ENCODE measurements around the gene BPI. TPM values are rescaled to one million over a fixed set of nuclear protein-coding genes. Genes with fewer than 3 reads are reported as not detected.
"Not testable (repeated sequence)": the region's sequence is repeated elsewhere in the genome, so short reads cannot be mapped to it uniquely, and the experiment has no call there.

Gene BPI
- not detected for total RNA-seq

- POLR2A ChIA-PET: no interaction called here
- no peaks in the 10 kb centered on the region for H3K9me3 Mint-ChIP-seq
- H3K27ac Mint-ChIP-seq: no peak within 1 kb of the TSS
- no peak for DNase-seq
- H3K27me3 Mint-ChIP-seq: peaks cover 45% of the 10 kb centered on the region
- no peak within 1 kb of the TSS for H3K4me3 Mint-ChIP-seq
- CTCF ChIA-PET: interaction anchor here (1.0 kb wide), 1 partner anchor 17 kb away, joined by 3 read pairs; no protein-coding TSS in a partner anchor
- no peaks in the 10 kb centered on the region for H3K36me3 Mint-ChIP-seq (ENCODE audit: low read depth)
- H3K4me1 Mint-ChIP-seq: peaks cover 20% of the 10 kb centered on the region
Measured at GRCh38 chr20:38303908-38304379, at the start of gene BPI. Gene BPI (plus strand): TSS chr20:38304156. CDS start chr20:38304224, 68 bp downstream.

DNA sequence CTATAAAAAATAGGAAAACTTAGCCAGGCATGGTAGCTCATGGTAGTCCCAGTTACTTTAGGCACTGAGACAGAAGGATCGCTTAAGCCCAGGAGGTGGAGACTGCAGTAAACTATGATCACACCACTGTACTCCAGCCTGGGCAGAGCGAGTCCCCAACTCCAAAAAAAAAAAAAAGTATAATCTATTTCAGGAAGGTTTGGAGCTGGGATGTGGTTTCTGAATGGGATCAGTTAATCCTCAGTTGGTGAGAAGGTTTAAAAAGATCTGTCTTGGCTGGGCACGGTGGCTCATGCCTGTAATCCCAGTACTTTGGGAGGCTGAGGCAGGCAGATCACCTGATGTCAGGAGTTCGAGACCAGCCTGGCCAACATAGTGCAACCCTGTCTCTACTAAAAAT lies 49.3 kb upstream of the BPI start:
- H3K27ac Mint-ChIP-seq; DNase-seq; CTCF ChIA-PET; H3K4me1 Mint-ChIP-seq; POLR2A ChIA-PET; H3K36me3 Mint-ChIP-seq (ENCODE audit: low read depth); H3K4me3 Mint-ChIP-seq; H3K9me3 Mint-ChIP-seq: not testable (repeated sequence)
- peaks cover 18% of the 10 kb centered on the region for H3K27me3 Mint-ChIP-seq

GRCh38 chr20:38255393-38255792 lies 48.6 kb upstream of the BPI start:
- H3K4me3 Mint-ChIP-seq: no peak overlapping the region
- H3K27ac Mint-ChIP-seq: no peak overlapping the region
- H3K27me3 Mint-ChIP-seq: peaks cover 24% of the 10 kb centered on the region
- H3K36me3 Mint-ChIP-seq (ENCODE audit: low read depth): no peaks in the 10 kb centered on the region
- ChIA-PET CTCF (interaction anchor here (0.6 kb wide), 1 partner anchor 146 kb away, joined by 3 read pairs; no protein-coding TSS in a partner anchor), POLR2A (no interaction called here)
- no peaks in the 10 kb centered on the region for H3K9me3 Mint-ChIP-seq
- no peaks in the 10 kb centered on the region for H3K4me1 Mint-ChIP-seq
- DNase-seq: no peak

GRCh38 chr20:38256021-38256420 lies 47.9 kb upstream of the BPI start:
- CTCF ChIA-PET: interaction anchor here (0.6 kb wide), 1 partner anchor 145 kb away, joined by 3 read pairs; no protein-coding TSS in a partner anchor
- Mint-ChIP-seq H3K36me3 (ENCODE audit: low read depth) (no peaks in the 10 kb centered on the region), H3K4me3 (no peak overlapping the region), H3K4me1 (no peaks in the 10 kb centered on the region), H3K27ac (no peak overlapping the region), H3K27me3 (peaks cover 28% of the 10 kb centered on the region), H3K9me3 (no peaks in the 10 kb centered on the region)
- no peak for DNase-seq
- POLR2A ChIA-PET: no interaction called here

DNA sequence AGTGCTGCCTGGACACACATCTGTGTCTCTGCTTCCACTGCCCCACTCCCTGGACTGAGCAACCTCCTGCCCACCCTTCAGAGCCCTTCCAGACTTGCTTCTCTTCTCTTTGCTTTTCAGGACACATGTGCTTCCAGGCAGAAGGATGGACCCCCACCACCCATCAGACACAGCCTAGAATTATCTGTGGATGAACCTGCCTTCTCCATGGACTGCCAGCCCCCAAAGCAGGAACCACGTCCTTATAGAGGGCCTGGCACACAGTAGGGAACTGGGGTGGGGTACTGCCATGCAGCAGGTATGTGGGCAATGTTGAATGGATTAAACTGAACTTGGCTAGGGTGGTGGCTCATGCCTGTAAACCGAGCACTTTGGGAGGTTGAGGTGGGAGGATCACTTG lies 47.0 kb upstream of the BPI start:
- H3K27ac Mint-ChIP-seq: no peak overlapping the region

DNA sequence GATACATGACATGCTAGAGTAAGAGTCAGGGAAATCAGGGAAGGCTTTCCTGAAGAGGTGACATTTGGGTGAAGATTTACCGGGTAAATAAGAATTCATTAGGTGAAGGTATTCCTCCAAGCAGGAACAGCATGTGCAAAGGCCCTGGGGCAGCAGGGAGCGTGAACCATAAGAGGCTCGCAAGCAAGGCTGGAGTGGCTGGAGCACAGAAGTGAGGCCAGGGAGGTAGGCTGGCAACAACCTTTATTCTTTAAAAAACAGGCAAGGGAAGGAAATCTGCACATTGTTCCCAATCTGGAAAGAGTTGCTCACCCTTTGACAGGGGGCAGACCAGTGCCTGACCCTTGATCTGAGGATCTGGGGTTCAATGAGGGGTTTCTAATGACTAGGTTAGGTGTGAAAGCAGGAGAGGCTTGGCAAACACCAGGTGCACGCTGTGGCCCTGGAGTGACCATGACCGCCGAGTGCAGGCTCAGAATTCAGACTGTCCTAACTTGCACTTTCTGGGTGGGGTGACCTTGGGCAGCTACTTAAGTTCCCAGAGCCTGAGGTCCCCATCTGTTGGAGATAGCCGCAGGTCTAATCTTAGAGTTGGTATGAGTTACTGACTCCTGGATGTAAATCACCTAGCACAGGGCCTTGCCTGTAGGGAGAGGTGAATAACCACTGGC lies 45.3 kb upstream of the BPI start:
- H3K27me3 Mint-ChIP-seq: peaks cover 44% of the 10 kb centered on the region
- ChIA-PET POLR2A (no interaction called here), CTCF (no interaction called here)
- no peak for DNase-seq
- no peak overlapping the region for H3K4me3 Mint-ChIP-seq
- H3K9me3 Mint-ChIP-seq: no peaks in the 10 kb centered on the region
- H3K36me3 Mint-ChIP-seq (ENCODE audit: low read depth): no peaks in the 10 kb centered on the region
- H3K4me1 Mint-ChIP-seq: no peaks in the 10 kb centered on the region
- no peak overlapping the region for H3K27ac Mint-ChIP-seq

More for the DNA sequence above, 47.0 kb upstream of the BPI start:
- Mint-ChIP-seq H3K36me3 (ENCODE audit: low read depth) (no peaks in the 10 kb centered on the region), H3K9me3 (no peaks in the 10 kb centered on the region), H3K4me3 (no peak overlapping the region), H3K27me3 (peaks cover 34% of the 10 kb centered on the region), H3K4me1 (no peaks in the 10 kb centered on the region)
- ChIA-PET CTCF (no interaction called here), POLR2A (no interaction called here)
- DNase-seq: no peak

GRCh38 chr20:38260025-38260377 lies 44.0 kb upstream of the BPI start:
- POLR2A ChIA-PET: no interaction called here
- no peak overlapping the region for H3K27ac Mint-ChIP-seq
- no peaks in the 10 kb centered on the region for H3K4me1 Mint-ChIP-seq
- H3K4me3 Mint-ChIP-seq: no peak overlapping the region
- no peak for DNase-seq
- H3K9me3 Mint-ChIP-seq: no peaks in the 10 kb centered on the region
- CTCF ChIA-PET: no interaction called here
- H3K36me3 Mint-ChIP-seq (ENCODE audit: low read depth): no peaks in the 10 kb centered on the region
- H3K27me3 Mint-ChIP-seq: peaks cover 53% of the 10 kb centered on the region

DNA sequence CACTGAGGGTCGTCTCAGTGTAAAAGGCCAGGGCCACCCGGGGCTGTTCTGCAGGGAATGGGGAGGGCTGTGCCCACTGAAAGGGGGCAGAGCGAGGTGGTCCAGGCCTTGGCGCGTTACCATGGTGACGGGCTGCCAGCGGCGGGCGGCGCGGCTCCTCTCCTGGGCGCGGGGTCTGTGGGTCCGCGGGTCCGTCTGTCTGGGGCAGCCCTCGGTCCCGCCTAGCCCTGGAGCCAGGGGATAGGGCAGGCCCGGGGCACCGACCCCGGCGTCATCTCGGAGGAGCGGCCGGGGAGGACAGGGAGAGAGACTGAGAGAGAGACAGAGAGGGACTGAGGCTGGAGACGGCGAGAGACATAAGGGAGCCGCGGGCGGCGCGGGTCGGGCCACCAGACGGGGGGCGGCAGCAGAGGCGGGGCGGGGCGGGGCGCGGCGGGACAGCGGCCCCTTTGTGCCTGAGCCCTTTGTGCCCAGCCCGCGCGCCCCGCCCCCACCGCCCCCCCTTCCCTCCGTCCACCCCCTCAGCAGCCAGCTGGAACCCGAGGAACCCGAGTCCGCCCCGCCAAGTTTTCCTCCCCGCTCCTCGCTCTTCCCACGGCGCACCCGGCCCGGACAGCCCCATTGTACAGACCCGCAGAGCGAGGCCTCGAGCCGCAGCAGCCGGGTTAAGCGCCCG lies 43.4 kb upstream of the BPI start, which contains the start of gene KIAA1755:
TSS of gene KIAA1755 (minus strand) at position 358 of the 676 bp plus-strand sequence. CDS start at position 123, 235 bp downstream.
- CTCF ChIA-PET: no interaction called here
- no peaks in the 10 kb centered on the region for H3K9me3 Mint-ChIP-seq

DNA sequence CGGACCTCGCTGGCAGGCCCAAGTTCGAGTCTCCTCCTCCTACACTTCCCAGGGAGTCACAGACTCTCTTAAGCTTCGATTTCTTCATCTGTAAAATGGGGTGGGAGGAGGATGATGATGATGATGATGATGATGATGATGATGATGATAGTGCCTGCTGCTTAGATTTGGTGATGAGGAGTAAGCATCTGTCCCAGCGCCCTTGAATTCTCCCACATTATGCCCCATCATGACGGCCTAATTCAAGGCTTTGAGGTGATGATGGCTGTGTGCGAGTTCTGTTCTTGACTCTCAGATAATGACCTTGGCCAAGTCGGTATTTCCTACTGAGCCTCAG lies 42.9 kb upstream of the BPI start:
- Mint-ChIP-seq H3K27me3 (peaks cover 61% of the 10 kb centered on the region), H3K4me1 (no peaks in the 10 kb centered on the region), H3K4me3 (no peak overlapping the region), H3K9me3 (no peaks in the 10 kb centered on the region), H3K36me3 (ENCODE audit: low read depth) (no peaks in the 10 kb centered on the region), H3K27ac (no peak overlapping the region)
- ChIA-PET CTCF (no interaction called here), POLR2A (no interaction called here)
- DNase-seq: no peak

More for the DNA sequence above, 43.4 kb upstream of the BPI start, which contains the start of gene KIAA1755:
- Mint-ChIP-seq H3K27me3 (peaks cover 56% of the 10 kb centered on the region), H3K4me3 (no peak within 1 kb of the TSS), H3K36me3 (ENCODE audit: low read depth) (no peaks in the 10 kb centered on the region), H3K27ac (no peak within 1 kb of the TSS), H3K4me1 (no peaks in the 10 kb centered on the region)
- POLR2A ChIA-PET: no interaction called here
- DNase-seq: no peak

DNA sequence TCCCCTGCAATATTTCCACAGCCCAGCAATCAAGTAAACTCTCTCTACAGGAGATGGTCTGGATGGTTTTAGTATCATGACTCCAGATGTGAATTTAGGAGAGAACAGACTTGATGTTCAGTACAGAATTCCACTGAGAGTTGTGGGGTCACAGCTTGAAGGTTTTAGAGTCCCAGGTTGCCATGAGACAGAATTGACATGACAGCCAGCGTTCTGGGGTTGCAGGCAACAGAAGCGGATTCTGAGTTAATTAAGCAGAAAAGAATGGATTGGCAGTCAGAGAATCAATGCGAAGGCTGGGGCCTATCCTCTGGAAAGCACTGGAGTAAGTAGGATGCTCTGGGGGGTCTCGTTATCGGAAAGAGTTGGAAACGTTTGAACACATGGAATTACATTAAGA lies 41.0 kb upstream of the BPI start:
- H3K27ac Mint-ChIP-seq: no peak overlapping the region
- peaks cover 65% of the 10 kb centered on the region for H3K27me3 Mint-ChIP-seq
- CTCF ChIA-PET: no interaction called here
- H3K36me3 Mint-ChIP-seq (ENCODE audit: low read depth): no peaks in the 10 kb centered on the region
- no peaks in the 10 kb centered on the region for H3K9me3 Mint-ChIP-seq
- POLR2A ChIA-PET: no interaction called here
- no peaks in the 10 kb centered on the region for H3K4me1 Mint-ChIP-seq
- DNase-seq: no peak
- no peak overlapping the region for H3K4me3 Mint-ChIP-seq

DNA sequence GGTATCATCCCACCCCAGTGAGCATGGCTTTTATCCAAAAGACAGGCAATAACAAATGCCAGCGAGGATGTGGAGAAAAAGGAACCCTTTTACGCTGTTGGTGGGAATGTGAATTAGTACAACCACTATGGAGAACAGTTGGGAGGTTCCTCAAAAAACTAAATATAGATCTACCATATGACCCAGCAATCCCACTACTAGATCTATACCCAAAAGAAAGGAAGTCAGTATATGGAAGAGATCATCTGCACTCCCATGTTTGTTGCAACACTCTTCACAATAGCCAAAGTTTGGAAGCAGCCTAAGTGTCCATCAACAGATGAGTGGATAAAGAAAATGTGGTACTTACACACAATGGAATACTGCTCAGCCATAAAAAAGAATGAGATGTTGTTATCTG lies 37.5 kb upstream of the BPI start:
- H3K9me3 Mint-ChIP-seq: no peaks in the 10 kb centered on the region
- no peak for DNase-seq
- peaks cover 40% of the 10 kb centered on the region for H3K27me3 Mint-ChIP-seq
- H3K36me3 Mint-ChIP-seq (ENCODE audit: low read depth): no peaks in the 10 kb centered on the region
- POLR2A ChIA-PET: no interaction called here
- CTCF ChIA-PET: no interaction called here
- H3K4me1 Mint-ChIP-seq: no peaks in the 10 kb centered on the region
- no peak overlapping the region for H3K27ac Mint-ChIP-seq
- no peak overlapping the region for H3K4me3 Mint-ChIP-seq

- ChIA-PET POLR2A (no interaction called here), CTCF (no interaction called here)
- Mint-ChIP-seq H3K27me3 (peaks cover 41% of the 10 kb centered on the region), H3K27ac (no peak overlapping the region), H3K36me3 (ENCODE audit: low read depth) (no peaks in the 10 kb centered on the region), H3K4me1 (no peaks in the 10 kb centered on the region), H3K9me3 (no peaks in the 10 kb centered on the region), H3K4me3 (no peak overlapping the region)
- DNase-seq: no peak
Measured at GRCh38 chr20:38267296-38267695, 36.7 kb upstream of the BPI start.

DNA sequence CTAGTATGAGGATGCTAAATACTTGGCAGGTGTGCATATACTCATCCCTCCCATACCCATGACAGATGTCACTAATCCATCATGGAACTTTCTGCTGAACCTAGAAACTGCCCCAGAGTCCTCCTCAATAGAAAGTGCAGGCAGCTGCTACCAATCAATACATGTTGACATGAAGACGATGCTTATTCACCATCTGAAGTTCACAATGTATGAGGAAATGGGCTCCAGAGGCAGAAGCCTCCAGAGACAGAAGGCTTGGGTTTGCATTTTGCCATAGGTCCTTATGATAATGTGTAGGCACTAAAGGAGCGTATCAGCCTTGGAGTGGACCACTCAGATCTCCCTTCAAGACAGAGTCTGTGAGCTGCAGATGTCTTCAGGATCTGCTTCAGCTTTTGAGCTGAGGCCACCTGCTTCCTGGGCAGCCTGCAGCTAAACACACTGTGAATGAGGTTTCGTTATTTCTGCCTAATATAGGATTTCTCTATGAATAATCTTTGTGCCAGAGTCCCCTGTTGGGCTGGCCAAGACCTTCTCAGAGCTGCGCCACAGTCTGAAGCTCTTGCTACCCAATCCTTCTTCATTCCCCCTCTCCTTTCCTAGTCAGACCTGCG lies 35.9 kb upstream of the BPI start:
- no peaks in the 10 kb centered on the region for H3K4me1 Mint-ChIP-seq
- DNase-seq: no peak
- POLR2A ChIA-PET: no interaction called here
- H3K27me3 Mint-ChIP-seq: peaks cover 36% of the 10 kb centered on the region
- H3K27ac Mint-ChIP-seq: no peak overlapping the region
- CTCF ChIA-PET: no interaction called here
- H3K36me3 Mint-ChIP-seq (ENCODE audit: low read depth): no peaks in the 10 kb centered on the region
- no peaks in the 10 kb centered on the region for H3K9me3 Mint-ChIP-seq
- H3K4me3 Mint-ChIP-seq: no peak overlapping the region

- Mint-ChIP-seq H3K36me3 (ENCODE audit: low read depth) (no peaks in the 10 kb centered on the region), H3K27ac (no peak overlapping the region), H3K4me1 (no peaks in the 10 kb centered on the region), H3K9me3 (no peaks in the 10 kb centered on the region), H3K27me3 (peaks cover 32% of the 10 kb centered on the region), H3K4me3 (no peak overlapping the region)
- CTCF ChIA-PET: no interaction called here
- POLR2A ChIA-PET: no interaction called here
- DNase-seq: no peak
Measured at GRCh38 chr20:38269040-38269439, 34.9 kb upstream of the BPI start.
